ENCODE data around the gene ARL6IP4.
"Not testable (repeated sequence)": the region's sequence is repeated elsewhere in the genome, so short reads cannot be mapped to it uniquely, and the experiment has no call there.

ARL6IP4 gene

GRCh38 chr12:122935318-122935717 lies 45.2 kb upstream of the ARL6IP4 start:
- Histone ChIP-seq H3K36me3 (ENCODE audit: low read length) (no peaks in the 10 kb centered on the region), H3K27me3 (ENCODE audit: low read length) (no peaks in the 10 kb centered on the region), H3K4me2 (ENCODE audit: low read depth, low read length, poor library complexity, severe bottlenecking) (no peak overlapping the region), H3K27ac (ENCODE audit: low read depth, low read length) (no peak overlapping the region), H3K9me3 (ENCODE audit: insufficient read depth, low read length) (no peaks in the 10 kb centered on the region), H3F3A (ENCODE audit: insufficient read depth) (no peaks in the 10 kb centered on the region), H4K20me1 (ENCODE audit: low read depth, low read length) (no peaks in the 10 kb centered on the region), H3K9me2 (replicated peaks; ENCODE audit: insufficient read depth, low read length) (no peaks in the 10 kb centered on the region), H3K9ac (ENCODE audit: low read length) (no peak overlapping the region), H3K79me2 (ENCODE audit: insufficient read depth, low read length) (no peaks in the 10 kb centered on the region), H2AFZ (ENCODE audit: low read depth, low read length, severe bottlenecking) (no peak overlapping the region), H3K4me3 (ENCODE audit: insufficient read depth, low read length, poor library complexity, severe bottlenecking) (no peak overlapping the region)
- no peak for TF ChIP-seq CTCF (IDR thresholded peaks at IDR 0.05; ENCODE audit: insufficient read depth, low read length, poor library complexity, severe bottlenecking)
- TF ChIP-seq EZH2phosphoT487 (conservative IDR thresholded peaks at IDR 0.05; ENCODE audit: low read length) = no peak

- Histone ChIP-seq H3K36me3 (ENCODE audit: low read length) (no peaks in the 10 kb centered on the region), H3K27ac (ENCODE audit: low read depth, low read length) (no peak overlapping the region), H3K9me2 (replicated peaks; ENCODE audit: insufficient read depth, low read length) (no peaks in the 10 kb centered on the region), H3K27me3 (ENCODE audit: low read length) (no peaks in the 10 kb centered on the region), H3K4me3 (ENCODE audit: insufficient read depth, low read length, poor library complexity, severe bottlenecking) (no peak overlapping the region), H3K4me2 (ENCODE audit: low read depth, low read length, poor library complexity, severe bottlenecking) (no peak overlapping the region), H3F3A (ENCODE audit: insufficient read depth) (no peaks in the 10 kb centered on the region), H3K9me3 (ENCODE audit: insufficient read depth, low read length) (no peaks in the 10 kb centered on the region), H2AFZ (ENCODE audit: low read depth, low read length, severe bottlenecking) (no peak overlapping the region), H4K20me1 (ENCODE audit: low read depth, low read length) (no peaks in the 10 kb centered on the region), H3K79me2 (ENCODE audit: insufficient read depth, low read length) (no peaks in the 10 kb centered on the region), H3K9ac (ENCODE audit: low read length) (no peak overlapping the region)
- TF ChIP-seq CTCF (IDR thresholded peaks at IDR 0.05; ENCODE audit: insufficient read depth, low read length, poor library complexity, severe bottlenecking) = no peak
- no peak for TF ChIP-seq EZH2phosphoT487 (conservative IDR thresholded peaks at IDR 0.05; ENCODE audit: low read length)
Observed at GRCh38 chr12:122937622-122938091, 42.8 kb upstream of the ARL6IP4 start.

GRCh38 chr12:122939125-122939524 lies 41.4 kb upstream of the ARL6IP4 start:
- TF ChIP-seq CTCF (IDR thresholded peaks at IDR 0.05; ENCODE audit: insufficient read depth, low read length, poor library complexity, severe bottlenecking) (no peak), EZH2phosphoT487 (conservative IDR thresholded peaks at IDR 0.05; ENCODE audit: low read length) (no peak)
- no peak overlapping the region for H3K4me3 ChIP-seq (ENCODE audit: insufficient read depth, low read length, poor library complexity, severe bottlenecking)

GRCh38 chr12:122941351-122941750 lies 39.1 kb upstream of the ARL6IP4 start:
- not testable (repeated sequence) for H3K79me2 ChIP-seq (ENCODE audit: insufficient read depth, low read length); H4K20me1 ChIP-seq (ENCODE audit: low read depth, low read length); H3K4me2 ChIP-seq (ENCODE audit: low read depth, low read length, poor library complexity, severe bottlenecking); H3K4me3 ChIP-seq (ENCODE audit: insufficient read depth, low read length, poor library complexity, severe bottlenecking); H3K27ac ChIP-seq (ENCODE audit: low read depth, low read length); H3K36me3 ChIP-seq (ENCODE audit: low read length); H2AFZ ChIP-seq (ENCODE audit: low read depth, low read length, severe bottlenecking); H3K9ac ChIP-seq (ENCODE audit: low read length); H3K27me3 ChIP-seq (ENCODE audit: low read length); H3K9me3 ChIP-seq (ENCODE audit: insufficient read depth, low read length); H3F3A ChIP-seq (ENCODE audit: insufficient read depth); H3K9me2 ChIP-seq (replicated peaks; ENCODE audit: insufficient read depth, low read length)

More at GRCh38 chr12:122939125-122939524, 41.4 kb upstream of the ARL6IP4 start:
- no peaks in the 10 kb centered on the region for H3K9me2 ChIP-seq (replicated peaks; ENCODE audit: insufficient read depth, low read length)
- no peaks in the 10 kb centered on the region for H3K36me3 ChIP-seq (ENCODE audit: low read length)
- H3K4me2 ChIP-seq (ENCODE audit: low read depth, low read length, poor library complexity, severe bottlenecking) = no peak overlapping the region
- no peaks in the 10 kb centered on the region for H4K20me1 ChIP-seq (ENCODE audit: low read depth, low read length)
- no peak overlapping the region for H3K27ac ChIP-seq (ENCODE audit: low read depth, low read length)
- no peaks in the 10 kb centered on the region for H3K9me3 ChIP-seq (ENCODE audit: insufficient read depth, low read length)
- H3F3A ChIP-seq (ENCODE audit: insufficient read depth) = no peaks in the 10 kb centered on the region
- no peak overlapping the region for H3K9ac ChIP-seq (ENCODE audit: low read length)
- no peak overlapping the region for H2AFZ ChIP-seq (ENCODE audit: low read depth, low read length, severe bottlenecking)
- H3K27me3 ChIP-seq (ENCODE audit: low read length) = no peaks in the 10 kb centered on the region
- no peaks in the 10 kb centered on the region for H3K79me2 ChIP-seq (ENCODE audit: insufficient read depth, low read length)
